Measurements from ENCODE around the gene EDEM3.

Gene EDEM3

GRCh38 chr1:184672013-184672726, 82.5 kb downstream of the EDEM3 start:
- peaks cover 69% of the 10 kb centered on the region for H3K4me1 ChIP-seq (ENCODE audit: control insufficient read depth, insufficient read depth, low read length)
- no peaks in the 10 kb centered on the region for H3K27me3 ChIP-seq (ENCODE audit: control insufficient read depth, insufficient read depth, low read length)
- H3K36me3 ChIP-seq (ENCODE audit: control insufficient read depth, insufficient read depth, low read length) = no peaks in the 10 kb centered on the region
- 0 out of 2 replicates have a peak overlapping the region, but pooled peaks have one; percentile 10 for H3K4me3 ChIP-seq (ENCODE audit: low read depth, low read length)
- no peak overlapping the region for H3K9ac ChIP-seq (ENCODE audit: low read depth, low read length)
- no peaks in the 10 kb centered on the region for H3K9me3 ChIP-seq (ENCODE audit: control insufficient read depth, insufficient read depth, low read length)
- peak overlapping the region; percentile 60 for H3K27ac ChIP-seq (ENCODE audit: low read depth, low read length)

GRCh38 chr1:184669391-184669790, 85.3 kb downstream of the EDEM3 start:
- Histone ChIP-seq H3K4me3 (ENCODE audit: low read depth, low read length) (peak overlapping the region; percentile 56), H3K36me3 (ENCODE audit: control insufficient read depth, insufficient read depth, low read length) (0 out of 2 replicates have a peak, but pooled peaks cover 4% of the 10 kb centered on the region), H3K4me1 (ENCODE audit: control insufficient read depth, insufficient read depth, low read length) (peaks cover 86% of the 10 kb centered on the region), H3K9ac (ENCODE audit: low read depth, low read length) (peak overlapping the region; percentile 58; the same call in 1 of the 2 replicates), H3K27ac (ENCODE audit: low read depth, low read length) (peak overlapping the region; percentile 78), H3K27me3 (ENCODE audit: control insufficient read depth, insufficient read depth, low read length) (no peaks in the 10 kb centered on the region), H3K9me3 (ENCODE audit: control insufficient read depth, insufficient read depth, low read length) (no peaks in the 10 kb centered on the region)

- no peak overlapping the region for H3K27ac ChIP-seq (ENCODE audit: low read depth, low read length)
- H3K36me3 ChIP-seq (ENCODE audit: control insufficient read depth, insufficient read depth, low read length) = 0 out of 2 replicates have a peak, but pooled peaks cover 4% of the 10 kb centered on the region
- H3K27me3 ChIP-seq (ENCODE audit: control insufficient read depth, insufficient read depth, low read length) = no peaks in the 10 kb centered on the region
- no peak overlapping the region for H3K9ac ChIP-seq (ENCODE audit: low read depth, low read length)
- H3K4me3 ChIP-seq (ENCODE audit: low read depth, low read length) = no peak overlapping the region
- peaks cover 50% of the 10 kb centered on the region for H3K4me1 ChIP-seq (ENCODE audit: control insufficient read depth, insufficient read depth, low read length)
- no peaks in the 10 kb centered on the region for H3K9me3 ChIP-seq (ENCODE audit: control insufficient read depth, insufficient read depth, low read length)
Observed at GRCh38 chr1:184665360-184665759, 89.3 kb downstream of the EDEM3 start.

- Histone ChIP-seq H3K9me3 (ENCODE audit: control insufficient read depth, insufficient read depth, low read length) (no peaks in the 10 kb centered on the region), H3K36me3 (ENCODE audit: control insufficient read depth, insufficient read depth, low read length) (0 out of 2 replicates have a peak, but pooled peaks cover 4% of the 10 kb centered on the region), H3K27ac (ENCODE audit: low read depth, low read length) (no peak overlapping the region), H3K27me3 (ENCODE audit: control insufficient read depth, insufficient read depth, low read length) (no peaks in the 10 kb centered on the region), H3K9ac (ENCODE audit: low read depth, low read length) (no peak overlapping the region), H3K4me3 (ENCODE audit: low read depth, low read length) (no peak overlapping the region), H3K4me1 (ENCODE audit: control insufficient read depth, insufficient read depth, low read length) (peaks cover 45% of the 10 kb centered on the region)
Observed at GRCh38 chr1:184664661-184665060, 90.0 kb downstream of the EDEM3 start.

GRCh38 chr1:184664042-184664660, 90.5 kb downstream of the EDEM3 start:
- H3K36me3 ChIP-seq (ENCODE audit: control insufficient read depth, insufficient read depth, low read length) = 0 out of 2 replicates have a peak, but pooled peaks cover 4% of the 10 kb centered on the region
- H3K4me3 ChIP-seq (ENCODE audit: low read depth, low read length) = peak overlapping the region; percentile 44; the same call in 1 of the 2 replicates
- no peaks in the 10 kb centered on the region for H3K9me3 ChIP-seq (ENCODE audit: control insufficient read depth, insufficient read depth, low read length)
- H3K27ac ChIP-seq (ENCODE audit: low read depth, low read length) = no peak overlapping the region
- peaks cover 40% of the 10 kb centered on the region for H3K4me1 ChIP-seq (ENCODE audit: control insufficient read depth, insufficient read depth, low read length)
- no peaks in the 10 kb centered on the region for H3K27me3 ChIP-seq (ENCODE audit: control insufficient read depth, insufficient read depth, low read length)
- H3K9ac ChIP-seq (ENCODE audit: low read depth, low read length) = no peak overlapping the region

GRCh38 chr1:184661801-184662200, 92.9 kb downstream of the EDEM3 start:
- Histone ChIP-seq H3K36me3 (ENCODE audit: control insufficient read depth, insufficient read depth, low read length) (0 out of 2 replicates have a peak, but pooled peaks cover 4% of the 10 kb centered on the region), H3K9me3 (ENCODE audit: control insufficient read depth, insufficient read depth, low read length) (no peaks in the 10 kb centered on the region), H3K4me1 (ENCODE audit: control insufficient read depth, insufficient read depth, low read length) (peaks cover 16% of the 10 kb centered on the region), H3K27ac (ENCODE audit: low read depth, low read length) (no peak overlapping the region), H3K9ac (ENCODE audit: low read depth, low read length) (no peak overlapping the region), H3K27me3 (ENCODE audit: control insufficient read depth, insufficient read depth, low read length) (no peaks in the 10 kb centered on the region), H3K4me3 (ENCODE audit: low read depth, low read length) (no peak overlapping the region)

- peaks cover 10% of the 10 kb centered on the region for H3K4me1 ChIP-seq (ENCODE audit: control insufficient read depth, insufficient read depth, low read length)
- H3K9me3 ChIP-seq (ENCODE audit: control insufficient read depth, insufficient read depth, low read length) = no peaks in the 10 kb centered on the region
- H3K27ac ChIP-seq (ENCODE audit: low read depth, low read length) = no peak overlapping the region
- H3K27me3 ChIP-seq (ENCODE audit: control insufficient read depth, insufficient read depth, low read length) = no peaks in the 10 kb centered on the region
- no peaks in the 10 kb centered on the region for H3K36me3 ChIP-seq (ENCODE audit: control insufficient read depth, insufficient read depth, low read length)
- H3K9ac ChIP-seq (ENCODE audit: low read depth, low read length) = no peak overlapping the region
- H3K4me3 ChIP-seq (ENCODE audit: low read depth, low read length) = no peak overlapping the region
Observed at GRCh38 chr1:184660462-184661191, 94.0 kb downstream of the EDEM3 start.

- H3K36me3 ChIP-seq (ENCODE audit: control insufficient read depth, insufficient read depth, low read length) = no peaks in the 10 kb centered on the region
Observed at GRCh38 chr1:184658055-184658454, 96.6 kb downstream of the EDEM3 start.

GRCh38 chr1:184656221-184656620, 98.4 kb downstream of the EDEM3 start:
- Histone ChIP-seq H3K9me3 (ENCODE audit: control insufficient read depth, insufficient read depth, low read length) (no peaks in the 10 kb centered on the region), H3K4me3 (ENCODE audit: low read depth, low read length) (no peak overlapping the region), H3K9ac (ENCODE audit: low read depth, low read length) (no peak overlapping the region), H3K27ac (ENCODE audit: low read depth, low read length) (no peak overlapping the region), H3K27me3 (ENCODE audit: control insufficient read depth, insufficient read depth, low read length) (no peaks in the 10 kb centered on the region), H3K36me3 (ENCODE audit: control insufficient read depth, insufficient read depth, low read length) (no peaks in the 10 kb centered on the region), H3K4me1 (ENCODE audit: control insufficient read depth, insufficient read depth, low read length) (no peaks in the 10 kb centered on the region)

More at GRCh38 chr1:184658055-184658454, 96.6 kb downstream of the EDEM3 start:
- no peaks in the 10 kb centered on the region; the same call in 1 of the 2 replicates for H3K4me1 ChIP-seq (ENCODE audit: control insufficient read depth, insufficient read depth, low read length)
- no peaks in the 10 kb centered on the region for H3K27me3 ChIP-seq (ENCODE audit: control insufficient read depth, insufficient read depth, low read length)
- no peaks in the 10 kb centered on the region for H3K9me3 ChIP-seq (ENCODE audit: control insufficient read depth, insufficient read depth, low read length)
- H3K9ac ChIP-seq (ENCODE audit: low read depth, low read length) = no peak overlapping the region
- no peak overlapping the region for H3K4me3 ChIP-seq (ENCODE audit: low read depth, low read length)
- H3K27ac ChIP-seq (ENCODE audit: low read depth, low read length) = no peak overlapping the region

GRCh38 chr1:184655185-184655584, 99.5 kb downstream of the EDEM3 start:
- no peaks in the 10 kb centered on the region for H3K36me3 ChIP-seq (ENCODE audit: control insufficient read depth, insufficient read depth, low read length)
- no peak overlapping the region for H3K4me3 ChIP-seq (ENCODE audit: low read depth, low read length)
- no peaks in the 10 kb centered on the region for H3K9me3 ChIP-seq (ENCODE audit: control insufficient read depth, insufficient read depth, low read length)
- H3K9ac ChIP-seq (ENCODE audit: low read depth, low read length) = no peak overlapping the region
- no peak overlapping the region for H3K27ac ChIP-seq (ENCODE audit: low read depth, low read length)
- no peaks in the 10 kb centered on the region for H3K27me3 ChIP-seq (ENCODE audit: control insufficient read depth, insufficient read depth, low read length)
- no peaks in the 10 kb centered on the region for H3K4me1 ChIP-seq (ENCODE audit: control insufficient read depth, insufficient read depth, low read length)

Data from HUES48 (cell line).